ENCODE data around the gene CPD. TPM values are rescaled to one million over a fixed set of nuclear protein-coding genes. Genes with fewer than 3 reads are reported as not detected.
"Not testable (repeated sequence)": the region's sequence is repeated elsewhere in the genome, so short reads cannot be mapped to it uniquely, and the experiment has no call there.

The CPD gene
- total RNA-seq, result 53.2 TPM

DNA sequence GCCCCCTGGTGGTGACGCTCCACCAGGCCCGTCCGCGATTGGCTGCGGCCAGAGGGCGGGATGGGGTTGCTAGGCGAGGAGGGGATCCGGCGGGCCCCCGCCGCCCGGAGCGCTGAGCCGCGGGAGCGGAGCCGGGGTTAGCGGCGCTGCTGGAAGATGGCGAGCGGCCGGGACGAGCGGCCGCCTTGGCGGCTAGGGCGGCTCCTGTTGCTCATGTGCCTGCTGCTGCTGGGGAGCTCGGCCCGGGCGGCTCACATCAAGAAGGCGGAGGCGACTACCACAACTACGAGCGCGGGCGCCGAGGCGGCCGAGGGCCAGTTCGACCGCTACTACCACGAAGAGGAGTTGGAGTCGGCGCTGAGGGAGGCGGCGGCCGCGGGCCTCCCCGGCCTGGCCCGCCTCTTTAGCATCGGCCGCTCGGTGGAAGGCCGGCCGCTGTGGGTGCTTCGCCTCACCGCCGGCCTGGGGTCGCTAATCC, at the start of gene CPD:
TSS of gene CPD (plus strand) at position 103 of the 478 bp plus-strand sequence. CDS start at position 157, 54 bp downstream.
- peak; percentile 99 for ATAC-seq
- DNase-seq (ENCODE audit: low spot score), result peak; percentile 99
- intact Hi-C loops (cut with DNase I), result no loop called here

DNA sequence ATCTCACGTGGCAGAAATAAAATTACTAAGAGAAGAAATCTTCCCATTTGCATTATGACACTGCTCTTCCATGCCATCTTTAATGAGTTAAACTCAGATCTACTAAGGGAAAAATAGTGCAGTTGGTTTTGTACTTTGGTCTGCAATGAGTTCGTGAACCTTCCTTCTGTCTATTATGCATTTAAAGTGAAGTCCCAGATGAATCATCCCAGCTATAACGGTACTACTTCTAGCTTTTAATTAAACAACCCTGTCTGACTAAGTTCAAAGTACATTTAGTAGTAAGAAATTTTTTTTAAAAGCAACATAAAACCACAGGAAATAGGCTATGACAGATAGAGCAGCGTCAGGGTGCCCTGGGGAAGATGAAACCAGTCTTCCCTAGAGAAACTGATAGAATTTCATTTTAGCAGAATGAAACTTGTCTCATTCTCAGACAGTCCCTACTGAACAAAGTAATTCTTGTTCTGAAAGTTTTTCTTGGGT, 46.6 kb upstream of the CPD start:
- ATAC-seq (peak; percentile 44), DNase-seq (ENCODE audit: low spot score) (no peak)
- intact Hi-C loops (cut with DNase I), result no loop called here

DNA sequence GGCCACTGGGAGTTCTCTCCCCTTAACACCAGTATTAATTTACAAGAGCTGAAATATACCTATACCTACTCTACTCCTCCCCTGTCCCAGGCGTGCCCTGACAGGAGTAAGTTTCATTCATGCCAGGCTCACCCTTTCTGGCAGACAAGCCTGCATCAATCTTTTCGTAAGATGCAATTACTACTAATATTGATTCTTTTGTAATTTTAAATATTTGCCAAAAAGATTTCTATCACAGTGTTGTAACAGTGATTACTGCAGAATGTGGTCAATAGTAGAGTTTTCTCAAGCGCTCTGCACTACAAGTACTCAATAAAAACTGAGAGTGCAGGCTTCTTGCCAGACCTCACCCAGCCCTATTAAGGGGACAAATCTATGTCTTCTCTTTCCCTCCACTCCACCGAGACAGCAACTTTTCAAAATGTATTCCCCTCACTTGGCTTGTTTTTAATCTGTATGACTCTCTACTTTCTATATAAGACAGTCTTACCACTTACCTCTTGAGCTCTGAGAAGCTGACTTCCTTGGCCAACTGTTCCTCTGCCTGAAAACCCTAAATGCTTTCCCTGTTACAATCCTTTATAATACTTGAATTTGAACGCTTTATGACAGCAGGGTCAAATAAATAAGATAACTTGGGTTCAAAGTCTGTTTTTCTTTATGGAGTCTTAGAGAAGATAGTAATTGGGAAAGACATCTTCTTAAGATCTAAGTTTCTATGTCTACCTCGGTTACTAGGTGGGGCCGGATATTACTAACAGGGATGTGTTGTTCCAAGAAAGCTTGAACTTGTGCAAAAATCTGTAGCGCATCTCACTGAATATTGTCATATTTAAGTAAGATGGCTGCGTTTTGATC, 45.0 kb upstream of the CPD start, which contains the start of gene TMIGD1:
TSS of gene TMIGD1 (minus strand) at position 555 of the 858 bp plus-strand sequence. CDS start 1,924 bp downstream, outside the sequence.
- intact Hi-C loops (cut with DNase I), result no loop called here
- ATAC-seq (no peak), DNase-seq (ENCODE audit: low spot score) (no peak)

DNA sequence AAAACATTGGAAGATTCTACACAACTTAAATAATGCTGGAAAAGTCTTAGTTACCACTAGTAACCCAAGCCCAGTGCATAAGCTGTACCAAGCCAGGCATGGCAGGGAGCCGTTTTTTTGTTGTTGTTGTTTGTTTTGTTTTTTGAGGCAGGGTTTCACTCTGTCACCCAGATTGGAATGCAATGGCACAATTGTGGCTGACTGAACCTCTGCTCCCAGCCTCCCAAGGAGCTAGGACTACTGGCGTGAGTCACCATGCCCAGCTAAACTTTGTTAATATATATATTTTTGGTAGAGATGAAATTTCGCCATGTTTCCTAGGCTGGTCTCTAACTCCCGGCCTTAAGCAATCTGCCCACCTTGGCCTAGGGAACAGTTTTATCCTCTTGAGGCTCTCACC, 44.3 kb upstream of the CPD start:
- DNase-seq (ENCODE audit: low spot score) (no peak), ATAC-seq (no peak)
- intact Hi-C loops (cut with DNase I), result no loop called here

DNA sequence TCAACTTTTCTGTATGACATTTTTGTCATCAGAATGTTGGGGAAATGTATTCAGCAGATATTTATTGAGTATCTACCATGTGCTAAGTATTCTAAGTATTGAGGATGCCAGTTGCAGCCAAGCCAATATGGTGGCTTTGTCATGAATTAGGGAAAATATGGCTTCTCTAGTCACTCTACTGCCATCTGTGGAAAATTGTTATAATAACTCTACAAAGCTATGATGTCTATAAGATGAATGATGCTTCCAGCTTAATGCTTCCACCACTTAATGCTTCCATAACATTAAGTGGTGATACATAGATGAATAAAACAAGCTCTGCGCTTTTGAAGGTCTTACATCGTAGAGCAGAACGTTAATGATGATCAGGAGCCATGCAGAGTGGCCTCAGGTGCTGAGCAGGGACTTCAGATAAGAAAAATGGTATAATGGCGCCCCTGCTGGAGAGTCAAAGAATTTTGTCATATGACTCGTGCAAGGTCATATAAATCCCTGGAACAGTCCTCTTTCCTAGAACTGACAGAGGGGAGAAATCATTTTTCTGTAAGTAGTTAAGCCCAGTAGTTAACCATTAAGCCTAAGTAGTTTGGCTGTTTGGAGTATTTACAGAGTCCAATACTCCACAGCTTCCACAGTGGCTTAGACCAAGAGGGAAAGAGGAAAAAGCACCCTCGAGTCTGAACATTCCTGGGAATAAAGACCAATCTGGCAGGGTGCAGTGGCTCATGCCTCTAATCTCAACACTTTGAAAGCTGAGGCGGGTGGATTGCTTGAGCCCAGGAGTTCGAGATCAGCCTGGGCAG, 42.2 kb upstream of the CPD start:
- no peak for DNase-seq (ENCODE audit: low spot score)
- intact Hi-C loops (cut with DNase I), result no loop called here
- no peak for ATAC-seq

DNA sequence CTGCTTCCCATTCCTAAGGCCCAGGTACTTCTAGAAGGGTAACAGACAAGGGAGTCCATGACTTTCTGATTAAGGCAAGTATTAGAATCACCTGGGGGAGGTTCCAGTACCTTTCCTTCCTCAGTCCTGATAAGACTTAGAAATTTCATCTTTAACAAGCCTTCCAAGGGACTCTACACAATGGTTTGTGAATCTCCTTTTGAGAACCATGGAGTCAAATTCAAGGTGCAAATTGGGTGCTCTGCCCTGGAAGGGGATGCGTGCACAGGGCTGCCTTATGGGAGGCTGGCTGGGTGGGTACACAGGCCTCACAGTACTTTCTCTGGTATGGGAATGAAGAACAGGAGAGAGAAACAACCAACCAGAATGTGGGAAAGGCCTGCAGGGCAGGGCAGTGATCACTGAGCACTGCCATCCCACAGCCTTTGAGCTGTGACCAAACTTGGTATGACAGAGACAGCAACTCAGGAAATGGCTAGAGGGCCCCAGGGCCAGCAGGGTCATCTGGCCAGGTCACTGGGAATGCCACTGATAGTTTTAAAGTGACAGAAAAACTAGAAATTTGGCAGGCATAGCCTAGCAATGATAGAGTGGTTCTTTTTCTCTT, 41.2 kb upstream of the CPD start:
- no peak for ATAC-seq
- no peak for DNase-seq (ENCODE audit: low spot score)
- intact Hi-C loops (cut with DNase I), result no loop called here

DNA sequence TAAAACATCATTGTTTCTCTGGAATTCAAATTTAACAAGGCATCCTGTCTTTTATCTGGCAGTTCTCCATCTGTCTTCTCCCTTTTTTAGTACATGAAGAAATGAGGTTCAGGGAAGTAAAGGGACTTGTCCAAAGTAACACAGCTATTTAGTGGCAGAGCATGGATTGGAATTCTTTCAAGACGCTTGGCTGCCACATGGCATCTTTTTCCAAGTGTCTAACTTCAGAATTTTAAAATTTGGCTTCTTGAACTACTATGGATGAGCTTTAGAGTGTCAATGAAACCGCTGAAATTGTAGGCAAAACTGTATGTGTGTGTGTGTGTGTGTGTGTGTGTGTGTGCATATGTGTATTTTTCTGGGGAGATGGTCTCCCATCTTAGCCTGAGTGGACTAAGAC, 39.6 kb upstream of the CPD start:
- intact Hi-C loops (cut with DNase I), result no loop called here
- DNase-seq (ENCODE audit: low spot score) (no peak), ATAC-seq (no peak)

DNA sequence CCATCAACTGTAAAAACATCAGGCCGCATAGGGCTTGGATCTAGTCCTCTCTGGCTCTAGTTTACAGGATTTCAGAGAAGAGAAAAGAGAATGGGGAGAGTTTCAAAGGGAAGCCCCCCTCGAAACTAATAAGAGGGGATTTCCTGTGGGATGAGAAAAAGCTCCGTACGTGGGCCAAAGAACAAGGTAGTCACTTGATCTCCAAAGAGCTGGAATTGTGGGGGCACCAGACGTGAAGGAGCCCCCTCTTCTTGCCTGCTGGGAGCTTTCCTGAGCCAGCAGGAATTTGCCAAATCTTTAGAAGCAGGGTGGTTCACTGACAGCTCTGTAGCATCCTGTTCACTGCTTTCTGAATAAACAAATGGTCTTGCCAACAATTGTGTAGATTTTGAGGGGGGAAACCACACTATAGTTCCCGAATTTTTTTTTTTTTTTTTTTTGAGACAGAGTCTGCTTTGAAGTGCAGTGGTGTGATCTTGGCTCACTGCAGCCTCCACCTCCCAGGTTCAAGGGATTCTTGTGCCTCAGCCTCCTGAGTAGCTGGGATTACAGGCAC, 37.8 kb upstream of the CPD start:
- no peak for DNase-seq (ENCODE audit: low spot score)
- peak; percentile 7 for ATAC-seq
- intact Hi-C loops (cut with DNase I), result no loop called here

DNA sequence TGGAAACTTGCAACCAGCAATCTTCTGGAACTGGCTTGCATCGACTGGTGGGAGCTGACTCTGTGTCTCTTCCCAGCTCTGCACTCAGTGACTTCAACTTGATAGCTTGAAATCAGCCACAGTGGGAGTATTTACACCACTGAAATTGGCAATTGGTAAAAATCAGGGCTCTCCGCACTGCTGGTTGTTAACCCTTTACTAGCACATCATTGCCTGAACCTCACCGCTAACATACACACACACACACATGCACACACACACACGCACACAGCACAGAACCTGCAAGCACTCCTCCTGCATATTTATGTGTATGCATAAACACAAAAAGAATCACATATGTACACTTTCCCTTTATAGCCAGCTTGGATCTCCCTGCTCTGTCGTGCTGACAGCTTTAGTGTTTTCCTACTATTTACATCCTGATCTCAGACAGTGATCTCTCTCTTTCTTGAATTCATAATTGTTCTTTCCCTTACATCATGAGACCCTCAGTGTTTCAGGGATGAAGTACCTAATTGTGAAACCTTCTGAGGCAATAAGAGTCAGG, 37.0 kb upstream of the CPD start:
- ATAC-seq (no peak), DNase-seq (ENCODE audit: low spot score) (no peak)
- intact Hi-C loops (cut with DNase I), result no loop called here

DNA sequence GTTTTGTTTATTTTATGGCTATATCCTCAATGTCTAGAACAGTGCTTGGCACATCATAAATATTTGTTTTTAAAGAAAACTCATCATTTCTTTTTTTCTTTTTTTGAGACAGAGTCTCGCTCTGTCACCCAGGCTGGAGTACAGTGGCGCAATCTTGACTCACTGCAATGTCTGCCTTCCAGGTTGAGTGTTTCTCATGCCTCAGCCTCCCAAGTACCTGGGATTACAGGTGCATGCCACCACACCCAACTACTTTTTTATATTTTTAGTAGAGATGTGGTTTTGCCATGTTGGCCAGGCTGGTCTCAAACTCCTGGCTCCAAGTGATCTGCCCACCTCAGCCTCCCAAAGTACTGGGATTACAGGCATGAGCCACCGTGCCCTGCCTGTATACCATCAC, 35.5 kb upstream of the CPD start:
- intact Hi-C loops (cut with DNase I); DNase-seq (ENCODE audit: low spot score); ATAC-seq: not testable (repeated sequence)

DNA sequence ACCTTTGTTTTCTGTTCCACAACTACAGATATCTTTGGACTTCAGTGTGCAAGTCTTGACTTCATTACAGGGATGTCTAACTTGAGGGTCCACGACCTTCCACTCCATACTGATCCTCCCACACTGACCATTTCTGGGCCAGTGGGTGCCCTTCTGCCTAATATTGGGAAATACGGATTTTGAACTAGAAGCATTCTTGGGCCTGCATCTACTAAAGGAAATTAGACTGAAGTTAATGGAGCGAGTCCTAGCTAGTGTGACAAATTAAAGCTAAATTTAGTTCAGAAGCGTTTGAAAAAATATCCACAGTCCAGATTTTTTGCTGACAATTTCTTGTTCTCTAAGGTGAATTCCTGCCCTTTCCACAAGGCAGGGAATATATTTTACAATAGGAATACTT, 34.9 kb upstream of the CPD start:
- no peak for ATAC-seq
- DNase-seq (ENCODE audit: low spot score), result no peak
- intact Hi-C loops (cut with DNase I), result no loop called here

DNA sequence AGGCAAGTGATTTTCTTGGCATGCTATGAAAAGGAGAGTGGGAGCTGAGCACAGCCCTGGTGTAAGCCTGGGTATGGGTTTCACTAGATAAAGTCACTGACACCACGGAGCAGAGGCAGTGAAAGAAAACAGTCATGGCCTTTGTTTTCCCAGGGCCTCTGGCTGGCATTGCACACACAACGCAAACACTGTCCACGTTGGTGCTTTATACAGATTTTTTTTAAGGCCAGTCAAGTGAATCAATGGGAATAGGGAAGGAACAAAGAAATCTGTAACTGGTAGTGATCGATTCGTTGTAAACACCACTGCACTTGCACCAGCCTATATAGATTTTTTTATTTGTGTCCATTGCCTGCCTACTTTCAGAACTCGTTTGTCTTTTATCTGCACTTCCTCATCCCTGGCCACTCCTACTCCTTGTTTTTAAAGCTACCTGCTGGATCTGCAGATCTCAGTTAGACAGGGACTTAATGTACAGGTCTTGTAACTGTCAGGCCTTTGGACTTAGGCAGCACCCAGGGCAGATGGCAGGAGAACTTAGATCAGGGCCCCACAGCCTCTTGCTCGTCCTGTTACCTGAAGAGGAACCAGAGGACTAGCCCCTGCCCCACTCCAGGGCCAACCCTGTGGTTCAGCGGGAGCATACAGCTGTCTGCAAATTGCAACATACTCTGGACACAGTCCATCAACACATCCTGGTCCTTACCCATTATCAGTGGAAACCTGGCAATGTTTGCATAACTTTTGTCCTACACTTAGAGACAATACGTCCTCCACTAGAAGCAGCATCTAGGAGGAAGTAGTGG, 34.2 kb upstream of the CPD start:
- ATAC-seq, result peak; percentile 62
- intact Hi-C loops (cut with DNase I), result no loop called here
- DNase-seq (ENCODE audit: low spot score), result no peak

DNA sequence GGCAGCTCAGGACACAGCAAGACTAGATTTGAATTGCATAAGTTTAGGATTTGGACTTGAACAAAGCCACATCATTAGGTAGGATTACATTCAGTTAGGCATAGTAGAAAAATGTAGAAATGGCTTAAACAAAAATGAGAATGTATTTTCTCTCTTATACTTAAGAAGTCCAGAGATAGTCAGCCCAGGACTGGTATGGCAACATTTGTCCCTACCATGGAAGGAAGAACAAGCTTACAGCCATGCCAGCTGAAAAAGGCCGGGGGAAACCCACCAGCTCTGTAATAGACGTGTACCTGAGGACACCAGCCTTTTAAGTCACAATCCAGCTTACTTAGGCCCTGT, 33.7 kb upstream of the CPD start:
- DNase-seq (ENCODE audit: low spot score), result no peak

DNA sequence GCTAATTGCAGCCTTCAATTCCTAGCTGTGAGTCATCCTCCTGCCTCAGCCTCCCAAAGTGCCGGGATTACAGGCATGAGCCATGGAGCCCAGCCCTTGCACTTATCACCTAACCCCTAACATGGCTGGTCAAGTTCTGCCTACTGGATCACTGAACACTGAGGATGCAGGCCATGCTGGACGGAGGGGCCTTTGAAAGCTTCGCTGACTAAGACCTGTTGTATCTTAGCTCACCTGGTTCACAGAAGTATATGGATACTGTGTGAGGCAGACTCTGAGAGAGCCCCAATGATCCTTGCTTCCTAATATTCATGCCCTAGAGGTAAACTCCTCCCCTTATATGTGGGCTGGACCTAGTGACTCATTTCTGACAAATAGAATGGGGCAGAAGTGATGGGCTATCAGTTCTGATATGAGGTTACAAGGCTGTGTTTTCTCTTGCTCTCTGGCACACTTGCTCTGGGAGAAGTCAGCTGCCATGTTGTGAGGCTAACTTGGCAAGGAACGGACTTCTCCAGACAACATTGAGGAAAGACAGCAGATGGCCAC, 33.1 kb upstream of the CPD start:
- no peak for DNase-seq (ENCODE audit: low spot score)
- intact Hi-C loops (cut with DNase I), result no loop called here
- no peak for ATAC-seq

More for the DNA sequence above, 33.7 kb upstream of the CPD start:
- intact Hi-C loops (cut with DNase I), result no loop called here
- no peak for ATAC-seq

DNA sequence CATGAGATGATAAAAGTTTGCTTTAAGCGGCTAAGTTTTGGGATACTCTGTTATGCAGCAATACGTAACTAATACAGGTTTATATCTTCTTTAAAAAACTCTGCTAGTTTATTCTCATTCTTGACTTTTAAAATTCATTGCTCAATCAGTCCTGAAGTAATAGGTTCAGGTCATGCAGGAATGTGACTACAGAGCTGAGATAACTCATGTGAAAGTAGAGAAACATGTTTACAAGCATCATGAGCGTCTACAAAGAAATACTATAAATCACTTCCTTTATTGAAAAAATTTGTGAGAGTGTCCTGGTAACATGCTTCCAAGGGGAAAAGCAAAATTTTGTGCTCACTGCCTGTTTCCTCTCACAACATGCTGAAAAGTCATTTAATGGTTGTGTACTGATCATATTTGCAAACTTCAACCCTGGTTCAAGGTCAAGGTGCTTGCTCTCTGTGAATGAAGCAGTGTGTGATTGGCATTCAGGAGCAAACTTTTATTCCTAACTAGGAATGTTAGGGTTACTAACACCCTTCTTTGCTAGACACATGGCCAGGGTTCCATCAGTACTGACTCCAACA, 32.4 kb upstream of the CPD start:
- intact Hi-C loops (cut with DNase I), result no loop called here
- DNase-seq (ENCODE audit: low spot score), result no peak
- no peak for ATAC-seq

DNA sequence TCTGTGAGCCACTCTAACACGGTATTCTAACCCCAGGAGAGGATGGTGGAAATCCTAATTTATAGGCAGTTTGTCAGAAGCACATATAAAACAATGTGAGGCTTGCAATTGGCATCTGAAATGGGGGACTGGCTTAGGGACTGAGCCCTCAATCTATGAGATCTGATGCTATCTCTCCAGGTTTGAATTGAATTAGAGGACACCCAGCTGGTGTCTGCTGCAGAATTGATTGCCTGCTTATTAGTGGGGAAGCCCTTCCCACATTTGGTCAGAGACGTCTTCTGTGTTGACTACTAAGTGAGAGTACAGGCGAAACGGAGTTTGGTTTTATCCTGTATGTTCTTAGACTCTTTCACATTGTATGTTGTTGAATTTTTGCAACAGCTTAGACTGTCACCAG, 31.2 kb upstream of the CPD start:
- ATAC-seq (no peak), DNase-seq (ENCODE audit: low spot score) (no peak)
- intact Hi-C loops (cut with DNase I), result no loop called here

DNA sequence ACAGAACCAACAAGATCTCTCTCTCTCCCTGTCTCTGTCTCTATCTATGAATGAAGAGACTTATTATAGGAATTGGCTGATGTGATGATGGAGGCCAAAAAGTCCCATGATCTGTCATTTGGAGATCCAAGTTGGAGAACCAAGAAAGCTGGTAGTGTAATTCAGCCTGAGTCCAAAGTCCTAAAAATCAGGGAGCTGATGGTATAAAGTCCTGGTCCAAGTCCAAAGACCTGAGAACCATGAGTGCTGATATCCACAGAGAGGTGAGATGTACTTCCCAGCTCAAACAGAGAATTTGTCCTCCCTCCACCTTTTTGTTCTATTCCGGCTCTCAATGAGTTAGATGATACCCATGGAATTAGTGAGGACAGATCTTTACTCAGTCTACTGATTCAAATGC, 29.5 kb upstream of the CPD start:
- ATAC-seq (no peak), DNase-seq (ENCODE audit: low spot score) (no peak)
- intact Hi-C loops (cut with DNase I), result no loop called here

DNA sequence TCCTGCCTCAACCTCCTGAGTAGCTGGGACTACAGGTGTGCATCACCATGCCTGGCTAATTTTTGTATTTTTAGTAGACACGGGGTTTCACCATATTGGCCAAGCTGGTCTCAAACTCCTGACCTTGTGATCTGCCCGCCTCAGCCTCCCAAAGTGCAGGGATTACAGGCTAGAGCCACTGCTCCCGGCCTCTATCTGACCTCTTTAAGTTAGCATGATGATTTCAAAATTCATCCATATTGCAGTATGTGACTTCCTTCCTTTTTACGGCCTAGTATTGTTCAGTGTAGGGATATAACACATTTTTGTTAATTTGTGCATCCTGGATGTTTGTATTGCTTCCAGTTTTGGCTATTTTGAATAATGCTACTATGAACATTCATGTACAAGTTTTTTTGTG, 27.5 kb upstream of the CPD start:
- intact Hi-C loops (cut with DNase I); ATAC-seq; DNase-seq (ENCODE audit: low spot score): not testable (repeated sequence)

Data from sciatic nerve (tissue), 2 donors.